Activated CD4-positive, alpha-beta T cell treated with anti-CD3 and anti-CD28 coated beads for 24 hours (primary cell): ENCODE data around the gene TTC31.

Experiments
- DNase-seq, 2 donors: peaks; one replicate each; pipeline ENCODE4 v3.0.0-alpha.2; 2020; ENCODE audit warnings: low read depth in 2 of 2

The TTC31 gene

GRCh38 chr2:74526649-74527230, 43.9 kb downstream of the TTC31 start:
- DNase-seq, result no peak

- DNase-seq, result no peak
Measured at GRCh38 chr2:74527741-74528140, 44.9 kb downstream of the TTC31 start.

GRCh38 chr2:74528600-74529356, 45.9 kb downstream of the TTC31 start:
- DNase-seq, result no peak

GRCh38 chr2:74529357-74530238, 46.7 kb downstream of the TTC31 start, which contains the start of the genes AUP1 and HTRA2:
TSS of gene AUP1 (minus strand) at chr2:74529706. CDS start at chr2:74529629, 77 bp downstream.
TSS of gene HTRA2 (plus strand) at chr2:74529933. CDS start at chr2:74530007, 74 bp downstream.
- peak; percentile 87 to 92 for DNase-seq

- no peak for DNase-seq
Measured at GRCh38 chr2:74530239-74531187, 47.6 kb downstream of the TTC31 start.

GRCh38 chr2:74531666-74532065, 48.8 kb downstream of the TTC31 start:
- DNase-seq, result no peak

GRCh38 chr2:74532222-74532621, 49.3 kb downstream of the TTC31 start:
- no peak for DNase-seq

- no peak for DNase-seq
Measured at GRCh38 chr2:74533464-74533863, 50.6 kb downstream of the TTC31 start.

- no peak for DNase-seq
Measured at GRCh38 chr2:74534411-74534810, 51.5 kb downstream of the TTC31 start.

- no peak for DNase-seq
Measured at GRCh38 chr2:74535440-74535965, 52.6 kb downstream of the TTC31 start.

- DNase-seq, result no peak
Measured at GRCh38 chr2:74536166-74536950, 53.5 kb downstream of the TTC31 start.

GRCh38 chr2:74537140-74537539, 54.3 kb downstream of the TTC31 start:
- DNase-seq, result no peak

GRCh38 chr2:74538881-74539339, 56.0 kb downstream of the TTC31 start:
- DNase-seq, result no peak

- DNase-seq, result no peak
Measured at GRCh38 chr2:74540291-74540690, 57.4 kb downstream of the TTC31 start.

- DNase-seq, result no peak
Measured at GRCh38 chr2:74542978-74543377, 60.1 kb downstream of the TTC31 start.
